ENCODE measurements around the gene JTB.

Gene JTB

DNA sequence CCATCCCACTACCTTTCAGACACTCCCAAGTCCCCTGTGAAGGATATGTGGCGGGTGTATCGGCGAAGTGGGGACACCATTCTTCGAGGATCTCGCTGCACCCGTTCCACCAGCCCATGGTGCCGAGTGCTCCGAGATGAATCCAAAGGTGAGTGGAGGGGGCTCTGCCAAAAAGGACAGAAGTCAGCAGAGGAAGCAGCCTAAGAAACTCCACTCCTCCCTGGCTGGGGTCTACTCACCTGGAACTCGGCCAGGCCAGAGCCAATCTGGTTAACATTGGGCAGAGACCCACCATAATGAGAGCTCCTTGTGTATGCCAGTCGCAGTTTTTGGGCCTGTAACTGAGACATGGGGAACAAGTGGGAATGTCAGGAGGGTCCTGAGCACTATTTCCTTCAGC lies 22.6 kb downstream of the JTB start:
- no peak for DNase-seq (ENCODE audit: low spot score)

DNA sequence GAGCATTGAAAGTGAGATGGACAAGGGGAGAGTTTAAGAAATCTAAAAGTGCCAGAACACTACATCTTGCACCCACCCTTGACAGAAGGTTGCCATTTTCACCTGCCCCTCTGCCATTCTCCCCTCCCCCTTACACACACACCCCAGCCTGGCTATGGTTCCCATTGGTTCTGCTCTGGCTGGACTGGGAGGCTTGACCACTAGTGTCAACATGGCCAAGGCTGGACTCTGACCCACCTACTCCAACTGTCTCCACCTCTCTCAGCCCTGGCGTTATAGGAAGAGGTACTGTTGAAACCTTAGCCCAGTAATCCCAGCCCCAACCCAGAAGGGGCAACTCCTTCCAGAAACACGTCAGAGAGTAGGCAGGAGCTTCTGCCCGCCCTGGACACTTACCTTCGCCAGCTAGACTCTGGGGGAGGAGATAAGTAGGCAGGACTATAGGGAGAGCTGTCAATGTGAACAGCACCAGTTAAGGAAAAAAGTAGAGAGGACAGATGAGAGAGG lies 23.6 kb downstream of the JTB start:
- no peak for DNase-seq (ENCODE audit: low spot score)

DNA sequence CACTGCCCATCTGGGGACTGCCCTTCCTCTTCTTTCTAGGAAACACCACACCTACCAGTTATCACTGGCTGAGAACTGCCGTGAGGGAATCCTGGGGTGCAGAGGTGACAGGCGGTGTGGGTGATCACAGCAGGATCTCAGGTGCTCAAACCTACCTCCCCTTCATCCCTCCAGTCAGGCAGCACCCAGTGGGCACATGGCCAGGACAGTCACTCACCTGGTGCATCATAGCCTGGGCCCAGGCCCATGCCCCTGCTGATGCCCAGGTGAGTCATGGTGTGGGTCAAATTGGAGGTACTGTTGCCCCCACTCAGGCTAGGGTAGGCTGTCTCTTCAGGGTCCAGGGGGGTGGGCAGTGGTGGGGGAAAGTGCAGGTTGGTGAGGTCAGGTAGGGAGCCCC lies 25.7 kb downstream of the JTB start:
- DNase-seq (ENCODE audit: low spot score): no peak

DNA sequence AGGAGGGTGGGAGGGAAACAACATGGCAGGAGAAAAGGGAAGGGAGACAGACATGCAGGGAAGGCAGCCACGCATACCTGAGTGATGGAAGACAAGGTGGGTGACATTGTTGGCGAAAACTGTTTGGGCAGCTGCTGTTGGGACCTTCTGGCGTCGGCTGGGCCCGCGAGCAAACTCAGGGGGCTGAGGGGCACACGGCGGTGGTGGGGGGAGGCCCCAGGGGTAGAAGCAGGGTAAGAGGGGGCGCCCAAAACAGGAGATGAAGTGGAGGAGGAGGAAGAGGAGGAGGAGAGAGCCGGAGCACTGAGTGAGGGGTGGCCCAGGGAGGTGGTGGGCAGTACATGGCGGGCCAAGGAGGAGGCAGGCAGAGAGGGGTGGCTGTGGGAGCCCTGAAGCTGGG lies 26.3 kb downstream of the JTB start:
- no peak for DNase-seq (ENCODE audit: low spot score)

DNA sequence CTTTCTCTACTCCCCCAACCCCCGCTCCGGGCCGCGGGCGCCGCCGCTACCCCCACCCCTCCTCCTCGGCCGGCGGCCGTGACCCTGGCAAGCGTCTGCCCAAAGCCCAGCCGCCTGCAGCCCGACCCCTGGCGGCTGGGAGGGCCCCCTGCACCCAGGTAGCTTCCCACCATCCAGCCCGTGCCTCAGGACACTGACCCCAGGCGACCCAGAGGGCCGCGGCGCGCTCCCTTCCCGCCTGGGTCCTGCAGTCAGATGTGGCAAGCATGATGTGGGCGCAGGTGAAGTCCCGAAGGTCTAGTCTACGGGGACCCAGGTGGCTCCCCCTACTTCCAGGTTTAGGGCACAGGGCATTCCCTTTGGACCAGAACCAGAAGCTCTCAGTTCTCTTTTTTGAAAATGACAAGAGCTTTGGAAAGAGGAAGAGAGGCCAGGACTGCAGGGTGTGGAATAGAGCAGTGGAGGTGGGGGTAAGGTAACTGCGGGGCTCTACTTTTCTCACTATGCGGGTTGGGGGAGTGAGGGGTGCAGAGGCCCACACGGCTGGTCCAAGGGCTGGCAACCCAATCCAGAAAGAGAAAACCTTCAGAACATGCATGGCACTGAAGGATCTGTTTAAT lies 30.7 kb downstream of the JTB start, which contains the start of gene DENND4B:
Gene DENND4B, minus strand, starts transcription at position 97 of the 620 bp plus-strand sequence. CDS start 2,344 bp downstream, outside the sequence.
- peak; percentile 92 for DNase-seq (ENCODE audit: low spot score)

DNA sequence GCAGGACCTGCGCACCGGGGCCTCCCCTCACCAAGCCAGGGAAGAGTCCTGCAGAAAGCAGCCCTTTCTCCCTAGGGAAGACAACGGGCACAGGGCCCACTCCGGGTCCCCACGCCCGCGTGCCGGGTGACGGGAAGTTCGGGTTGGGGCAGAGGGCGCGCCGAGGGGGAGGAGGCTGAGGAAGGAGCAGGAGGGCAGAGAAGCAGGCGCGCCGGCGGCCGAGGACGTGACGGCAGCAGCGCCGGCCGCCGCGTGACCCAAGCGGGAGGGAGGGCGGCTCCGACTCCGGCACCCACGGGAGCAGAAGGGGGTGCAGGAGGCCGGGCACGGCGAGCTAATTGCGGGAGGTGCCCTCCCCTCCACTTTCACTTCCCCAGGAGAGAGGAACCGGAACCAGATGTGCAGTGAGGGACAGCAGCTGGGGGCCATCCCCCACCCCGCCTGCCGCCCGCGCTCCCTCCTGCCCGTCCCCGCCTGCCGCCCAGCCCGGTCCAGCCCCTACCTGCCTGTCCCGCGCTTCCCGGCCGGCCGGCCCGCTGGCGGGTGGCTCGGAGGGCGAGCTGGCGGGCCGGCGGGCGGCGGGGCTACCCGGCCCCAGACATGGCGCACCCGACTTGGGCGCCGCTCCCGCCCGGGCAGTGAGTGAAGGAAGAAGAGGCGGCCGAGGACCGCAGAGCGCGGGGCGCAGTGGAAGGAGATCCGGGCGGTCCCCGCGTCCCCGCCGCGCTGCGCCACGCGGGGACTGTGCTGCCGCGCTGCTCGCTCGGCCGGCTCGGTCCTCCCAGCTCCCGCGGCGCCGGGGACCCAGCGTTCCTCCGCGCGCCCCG lies 31.5 kb downstream of the JTB start:
- peak; percentile 82 for DNase-seq (ENCODE audit: low spot score)

DNA sequence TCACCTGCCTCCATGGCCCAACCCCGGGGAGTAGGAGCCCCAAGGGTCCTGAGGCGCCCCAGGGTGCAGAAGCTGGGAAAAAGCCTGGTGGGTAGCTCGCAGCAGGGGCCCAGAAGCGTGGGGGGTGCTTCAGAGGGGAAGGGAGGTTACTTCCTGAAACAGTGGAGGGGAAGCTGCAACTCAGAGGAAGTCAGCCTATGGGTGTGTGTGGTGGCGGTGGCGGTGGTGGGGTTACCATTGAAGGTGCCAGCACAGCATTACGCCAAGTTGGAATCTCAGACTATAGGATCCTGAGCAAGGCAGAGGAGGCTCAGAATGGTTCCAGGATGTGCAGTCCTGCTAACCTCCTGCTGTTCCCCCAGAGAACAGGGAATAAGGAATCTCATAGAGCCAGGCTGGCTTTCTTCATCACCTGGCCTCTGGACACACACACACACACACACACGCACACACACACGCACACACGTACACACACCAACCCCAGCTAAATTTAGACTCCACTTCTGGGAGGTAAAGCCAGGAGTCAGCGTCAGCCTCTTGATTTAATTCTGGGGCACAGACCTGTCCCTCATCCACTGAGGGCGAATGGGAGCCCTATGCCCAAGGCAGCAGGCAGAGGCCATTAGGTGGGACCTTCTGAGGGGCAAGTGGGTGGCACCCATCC lies 32.2 kb downstream of the JTB start:
- no peak for DNase-seq (ENCODE audit: low spot score)

DNA sequence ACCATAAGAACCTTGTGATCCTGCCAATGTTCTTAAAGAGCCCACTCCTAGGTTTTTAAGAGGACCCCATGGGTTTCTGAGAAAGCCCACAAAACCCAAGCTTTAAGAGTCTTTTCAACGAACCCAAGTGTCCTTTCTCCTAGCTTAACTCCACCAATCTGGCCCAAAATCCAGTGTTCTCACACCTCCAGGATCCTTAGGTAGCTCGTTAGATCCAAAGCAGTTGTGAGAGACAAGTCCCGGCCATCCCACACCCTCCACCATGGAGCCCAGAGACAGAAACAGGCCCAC lies 32.7 kb downstream of the JTB start:
- no peak for DNase-seq (ENCODE audit: low spot score)

DNA sequence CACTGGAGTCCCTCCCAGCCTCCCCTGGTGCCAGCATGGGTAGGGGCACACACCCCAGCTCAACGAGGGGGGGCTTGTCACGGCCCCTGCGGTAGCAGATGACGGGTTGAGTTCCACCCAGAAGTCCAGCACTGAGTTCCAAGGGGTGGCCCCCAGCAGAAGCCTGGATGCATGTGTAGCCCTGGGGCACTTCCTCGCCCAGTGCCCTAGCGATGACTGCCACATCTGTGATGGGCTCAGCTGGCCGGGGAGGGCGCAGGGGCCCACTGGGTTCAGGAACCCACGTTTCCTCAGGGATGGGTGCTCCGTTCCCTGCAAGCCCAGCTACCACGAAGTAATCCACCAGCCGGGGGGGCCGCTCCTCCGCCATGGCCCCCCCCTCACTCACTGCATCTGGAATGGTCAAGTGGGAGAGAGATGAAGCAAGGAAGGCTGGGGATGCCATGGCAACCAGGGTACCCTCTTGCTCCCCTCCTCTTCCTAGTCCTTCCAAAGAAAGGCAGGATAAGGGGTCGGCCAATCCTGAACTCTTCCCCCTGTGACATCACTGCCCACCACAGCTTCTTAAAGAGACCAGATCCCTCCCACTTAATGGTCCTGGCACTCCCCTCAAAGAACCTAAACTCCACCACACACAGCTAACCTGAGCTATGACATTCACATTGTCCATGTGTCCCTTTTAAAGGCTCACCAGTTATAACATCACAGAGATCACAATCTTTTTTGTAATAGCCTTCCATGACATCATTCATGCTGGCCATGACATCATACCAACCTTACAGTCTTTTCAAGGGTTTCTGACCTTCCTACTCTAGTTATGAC lies 33.3 kb downstream of the JTB start:
- no peak for DNase-seq (ENCODE audit: low spot score)

DNA sequence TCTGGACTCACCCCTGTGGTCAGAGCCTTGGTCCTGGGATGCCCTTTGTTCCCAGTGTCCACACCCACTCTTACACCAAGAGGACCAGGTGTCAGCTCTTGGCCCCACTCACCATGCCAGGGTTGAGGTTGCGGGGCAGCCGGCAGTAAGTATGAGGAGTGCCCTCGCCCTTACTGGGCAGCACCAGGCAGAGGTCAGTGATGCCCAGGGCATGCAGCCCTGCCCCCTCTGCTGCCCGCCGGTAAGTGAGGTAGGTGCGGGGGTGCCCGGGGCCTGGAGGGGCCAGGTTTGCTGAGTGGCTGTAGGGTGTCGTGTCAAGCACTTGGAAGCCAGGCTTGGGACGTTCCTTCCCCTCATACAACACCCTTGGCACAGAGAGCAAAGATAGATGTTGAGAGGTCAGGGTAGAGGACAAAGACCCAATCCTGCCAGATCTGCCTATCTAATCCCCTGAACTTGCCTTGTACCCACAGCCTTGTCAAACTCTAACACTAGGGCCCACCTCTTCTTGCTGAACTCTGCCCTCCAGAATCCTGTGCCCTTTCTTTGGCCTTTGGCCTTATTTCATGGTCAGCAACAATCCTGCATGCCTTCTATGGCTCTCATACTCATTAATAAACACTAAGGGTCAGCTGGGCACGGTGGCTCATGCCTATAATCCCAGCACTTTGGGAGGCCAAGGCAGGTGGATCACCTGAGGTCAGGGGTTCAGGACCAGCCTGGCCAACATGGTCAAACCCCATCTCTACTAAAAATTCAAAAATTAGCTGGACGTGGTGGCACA lies 34.5 kb downstream of the JTB start:
- DNase-seq (ENCODE audit: low spot score): no peak

DNA sequence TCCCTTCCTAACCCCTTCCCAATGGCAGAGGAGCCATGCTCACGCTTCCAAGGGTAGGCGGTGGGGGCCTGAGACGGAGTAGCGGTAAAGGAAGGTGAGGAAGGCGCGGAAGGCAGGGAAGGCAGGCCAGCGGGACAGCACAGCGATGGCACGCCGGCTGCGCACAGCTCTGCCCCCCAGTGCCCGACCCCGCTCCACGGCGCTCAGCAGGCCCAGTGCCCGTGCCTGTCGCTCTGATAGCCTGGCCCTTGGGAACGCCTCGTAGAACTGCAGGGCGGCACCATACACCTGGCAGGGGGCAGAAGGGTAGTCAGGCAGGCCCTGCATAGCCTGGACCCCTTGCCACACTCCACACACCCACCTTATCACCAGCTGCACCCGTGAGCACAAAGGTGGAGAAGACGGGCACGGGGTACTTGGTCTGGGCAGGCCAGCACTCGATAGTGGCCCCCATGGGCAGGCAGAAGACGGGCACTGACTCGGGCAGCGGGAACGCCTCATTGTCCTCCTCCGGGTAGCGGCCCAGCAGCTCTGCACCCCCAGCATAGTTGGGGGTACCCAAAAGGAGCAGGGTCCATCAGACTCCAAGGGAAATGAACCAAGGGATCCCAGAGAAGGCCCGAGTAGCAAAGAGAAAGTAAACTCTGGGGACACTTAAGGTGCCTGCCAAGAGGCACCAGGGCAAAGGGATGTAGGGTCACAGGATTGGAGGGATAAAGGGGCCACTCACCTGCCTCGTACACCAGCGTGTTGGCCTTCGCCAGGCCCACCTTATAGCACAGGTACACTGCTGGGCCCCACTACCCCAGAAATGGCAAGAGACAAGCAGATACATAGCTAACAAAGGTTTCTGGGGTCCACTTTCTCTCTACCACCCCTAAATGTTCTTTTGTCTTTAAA lies 35.4 kb downstream of the JTB start:
- no peak for DNase-seq (ENCODE audit: low spot score)

DNA sequence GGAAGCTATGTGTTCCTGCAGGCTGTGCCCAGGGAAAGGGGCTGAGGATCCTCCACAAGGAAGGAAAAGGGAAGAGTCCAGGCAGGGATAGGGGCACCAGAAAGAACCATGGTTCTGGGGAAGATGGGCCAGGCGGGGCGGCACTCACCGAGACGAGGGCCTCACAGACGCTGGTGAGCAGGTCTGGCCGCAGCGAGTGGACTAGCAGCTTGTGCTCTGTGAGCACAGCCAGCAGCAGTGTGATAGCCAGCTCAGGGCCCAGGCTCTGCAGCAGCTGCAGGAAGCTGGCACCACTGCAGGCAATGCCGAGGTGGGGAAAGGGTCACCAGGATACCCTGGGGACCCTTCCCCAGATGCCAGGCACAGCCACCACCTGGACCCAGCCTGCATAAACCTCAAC lies 36.7 kb downstream of the JTB start:
- DNase-seq (ENCODE audit: low spot score): no peak

DNA sequence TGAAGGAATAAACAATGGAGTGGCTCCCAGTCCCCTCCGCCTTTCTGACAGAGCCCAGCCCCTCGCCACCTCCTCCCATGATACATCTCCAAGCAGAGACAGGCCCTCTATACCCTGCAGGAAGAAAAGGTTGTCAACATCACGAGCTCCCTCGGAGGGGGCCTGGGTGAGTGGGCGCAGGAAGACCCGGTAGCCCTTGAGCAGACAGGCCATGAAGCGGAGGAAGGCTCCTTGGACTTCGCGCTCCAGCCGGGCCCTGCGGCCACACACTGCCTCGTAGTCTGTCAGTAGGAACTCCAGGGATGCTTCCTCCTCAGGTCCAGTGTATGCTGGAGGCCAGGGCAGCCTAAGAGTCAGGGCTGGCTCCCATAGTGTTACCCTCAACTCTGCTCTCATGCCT lies 38.0 kb downstream of the JTB start:
- no peak for DNase-seq (ENCODE audit: low spot score)

DNA sequence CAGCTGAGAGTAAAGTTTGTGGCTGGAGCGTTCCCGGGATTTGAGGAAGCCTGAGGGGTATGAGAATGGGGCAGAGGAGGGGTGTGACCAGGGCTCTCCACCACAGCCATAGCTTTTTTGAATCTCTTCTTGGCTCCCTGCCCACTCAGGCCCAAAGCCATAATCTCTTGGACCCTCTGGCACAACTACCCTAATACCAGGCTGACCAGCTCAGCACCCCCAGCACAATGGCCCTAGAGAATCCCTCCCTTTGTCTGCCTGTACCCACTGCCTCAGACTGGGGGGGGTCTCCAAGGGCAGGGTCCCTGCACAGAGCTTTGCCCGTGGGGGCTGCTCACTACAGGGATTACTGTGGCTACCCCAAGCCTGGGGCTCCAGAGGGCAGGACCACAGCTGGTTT lies 38.5 kb downstream of the JTB start:
- no peak for DNase-seq (ENCODE audit: low spot score)

DNA sequence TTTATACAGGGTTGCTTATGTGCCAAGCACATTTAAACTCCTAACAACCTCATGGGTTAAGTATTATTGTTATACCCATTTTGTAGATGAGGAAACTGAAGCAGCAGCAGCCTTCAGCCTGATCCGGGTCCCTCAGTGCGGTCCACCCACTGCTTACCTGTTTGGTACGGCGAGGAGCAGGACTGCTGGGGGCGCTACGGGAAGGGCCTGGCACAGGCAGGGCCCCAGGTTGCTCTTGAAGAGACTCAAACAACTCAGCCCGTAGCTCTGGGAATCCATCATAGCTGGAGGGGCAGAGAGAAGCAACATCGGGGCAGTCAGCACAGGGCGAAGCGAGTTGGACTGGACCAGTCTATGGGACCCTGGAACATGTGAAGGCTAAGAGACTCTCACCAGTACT lies 40.1 kb downstream of the JTB start:
- DNase-seq (ENCODE audit: low spot score): peak; percentile 47

DNA sequence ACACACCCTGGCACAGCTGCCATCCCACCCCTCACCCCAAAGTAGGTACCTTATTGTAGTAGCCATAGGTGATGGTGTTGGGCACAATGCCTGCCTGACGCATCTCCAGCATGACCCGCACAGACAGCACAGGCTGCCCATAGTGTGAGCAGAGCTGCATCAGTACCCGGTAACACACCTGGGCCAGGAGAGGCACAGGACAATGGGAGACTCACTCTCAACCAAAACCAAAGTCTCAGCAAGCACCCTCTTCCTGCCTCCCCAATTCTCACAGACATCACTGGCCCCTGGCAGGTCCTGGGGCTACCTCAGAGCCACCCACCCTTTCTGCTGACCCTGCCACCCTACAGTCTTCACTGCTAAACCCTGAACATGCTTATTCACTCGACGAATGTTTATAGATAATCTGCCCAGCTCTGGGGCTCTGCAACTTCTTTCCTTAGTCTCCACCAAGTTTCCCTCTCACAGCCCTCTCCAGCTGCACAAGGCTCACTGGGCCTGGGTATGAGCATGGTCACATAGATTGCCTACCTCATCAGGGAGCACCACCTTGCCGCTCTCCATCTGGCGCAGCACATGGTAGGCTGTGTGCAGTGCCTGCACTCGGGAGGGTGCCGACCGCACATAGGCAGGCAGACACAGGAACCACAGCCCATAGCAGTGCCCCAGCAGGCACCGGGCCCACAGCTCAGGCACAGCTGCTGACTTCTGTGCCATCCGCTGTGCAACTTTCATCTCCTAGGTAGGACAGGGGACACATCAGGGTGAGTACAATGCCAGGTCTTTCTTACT lies 41.3 kb downstream of the JTB start:
- peak; percentile 23 for DNase-seq (ENCODE audit: low spot score)

DNA sequence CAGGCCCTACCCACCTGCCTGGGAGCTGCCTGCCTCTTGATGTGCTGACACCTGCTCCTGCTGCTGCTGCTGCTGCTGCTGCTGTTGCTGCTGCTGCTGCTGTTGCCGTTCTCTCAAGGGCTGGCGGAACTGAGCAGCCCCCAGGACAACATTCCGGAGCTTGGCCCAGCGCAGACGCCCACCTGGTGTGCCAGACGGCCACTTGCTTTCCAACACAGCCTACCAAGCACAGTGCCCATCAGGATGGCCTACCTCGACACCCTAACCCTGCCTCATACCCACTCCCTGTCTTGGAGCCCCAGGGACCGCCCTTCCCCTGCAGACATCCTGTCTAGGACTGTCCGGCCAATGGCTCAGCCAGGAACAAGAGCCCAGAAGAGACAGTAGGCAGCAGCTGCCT lies 42.7 kb downstream of the JTB start:
- peak; percentile 38 for DNase-seq (ENCODE audit: low spot score)

DNA sequence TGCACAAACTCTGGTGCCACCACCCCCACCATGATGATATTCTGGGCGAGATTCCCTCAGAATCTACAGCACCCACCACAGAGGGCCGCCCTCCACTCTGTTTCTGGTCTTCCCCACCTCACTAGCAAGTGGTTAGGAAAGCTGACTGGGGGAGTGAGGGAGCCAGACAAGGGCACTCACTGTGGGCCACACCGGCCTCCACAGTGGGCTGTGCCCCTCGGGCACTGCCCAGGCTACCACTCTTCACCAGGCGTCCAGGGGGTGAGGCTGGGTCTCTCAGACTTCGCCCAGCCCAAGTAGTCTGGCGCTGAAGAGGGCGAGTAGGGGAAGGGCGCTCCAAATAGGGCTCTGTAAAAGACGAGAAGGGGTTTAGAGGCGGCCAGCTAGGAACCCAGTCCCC lies 43.5 kb downstream of the JTB start:
- DNase-seq (ENCODE audit: low spot score): peak; percentile 38

DNA sequence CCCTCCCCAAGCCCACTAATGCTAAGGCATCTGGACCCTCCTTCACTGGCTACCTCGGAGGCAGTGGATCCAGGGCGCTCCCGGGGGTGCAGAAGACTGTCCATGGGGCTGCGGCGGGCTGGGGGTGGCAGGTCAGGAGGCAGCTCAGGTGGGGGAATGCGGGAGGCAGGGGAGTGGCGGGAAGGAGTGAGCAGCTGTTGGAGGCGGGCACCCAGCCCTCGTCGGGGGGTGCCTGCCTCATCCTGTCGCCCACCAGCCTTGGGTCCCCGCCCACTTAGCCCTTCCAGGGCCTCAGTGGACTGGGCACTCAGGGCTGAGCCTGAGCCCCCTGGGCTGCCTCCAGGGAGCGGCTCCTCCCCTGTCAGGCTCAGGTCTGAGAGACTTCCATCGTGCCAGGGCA lies 44.0 kb downstream of the JTB start:
- peak; percentile 61 for DNase-seq (ENCODE audit: low spot score)

Data from left forelimb (tissue), 1 donor.